Esophagus squamous epithelium (tissue), 5 donors: ENCODE results near the gene NAPSA. TPM values are rescaled to one million over a fixed set of nuclear protein-coding genes. Genes with fewer than 3 reads are reported as not detected.

ENCODE experiments used
- DNase-seq: peaks from one replicate; lab custom pipeline; 2025; lab: John Stamatoyannopoulos, UW
- H3K27ac ChIP-seq, 4 donors: fragments of 200-600 bp; sonication (generic); one replicate each; pipeline ENCODE4 v1.5.1; 2016 to 2019; ENCODE audit warnings: mild to moderate bottlenecking in 1 of 4
- H3K27me3 ChIP-seq, 4 donors: fragments of 200-600 bp; sonication (generic); 1 replicate in 3 of 4; 2 replicates in 1 of 4; pipeline versions ENCODE4 v1.5.1 to v1.6.0; 2017 to 2021; ENCODE audit warnings: antibody characterized with exemption in 1 of 4
- H3K36me3 ChIP-seq, 3 donors: fragments of 200-600 bp; sonication (generic); one replicate each; pipeline ENCODE4 v1.5.1; 2016 to 2019
- H3K4me1 ChIP-seq, 3 donors: fragments of 200-600 bp; sonication (generic); one replicate each; pipeline ENCODE4 v1.5.1; 2017 to 2019
- H3K4me3 ChIP-seq, 4 donors: fragments of 200-600 bp; sonication (generic); 1 replicate in 3 of 4; 2 replicates in 1 of 4; pipeline ENCODE4 v1.5.1; 2016 to 2019; ENCODE audit warnings: mild to moderate bottlenecking in 2 of 4, moderate library complexity in 1 of 4
- H3K9me3 ChIP-seq, 3 donors: fragments of 200-600 bp; sonication (generic); one replicate each; pipeline ENCODE4 v1.5.1; 2016 to 2019
- POLR2A ChIP-seq, 4 donors: fragments of 450-650 bp; IDR thresholded peaks; one replicate each; pipeline ENCODE4 v1.6.1; 2017; ENCODE audit warnings: antibody characterized with exemption in 4 of 4, mild to moderate bottlenecking in 4 of 4, moderate library complexity in 3 of 4
- whole genome bisulfite sequencing, 2 donors: methylation state at CpG; one replicate each; pipeline ENCODE4 v1.1.5; 2018; 5-methylcytosine and 5-hydroxymethylcytosine counted together
- intact Hi-C: fragments of 100-400 bp; cut with DNase I; formaldehyde crosslinking; loops from one replicate; pipeline ENCODE4 v1.15.0; 2022
- total RNA-seq, 4 donors: library from RNA; depleted of rRNA; stranded (reverse); fragments of >200 nt; gene quantifications; one replicate each; pipeline ENCODE4 v1.1.0, GENCODE V29; 2016
- TF ChIP-seq, protein P1 (sequence below), 6 experiments: fragments of 450-650 bp in 4 of 6; fragments of 200-600 bp in 2 of 6; sonication (generic) in 2 of 6; IDR thresholded peaks; one replicate each; pipeline ENCODE4 v1.5.1; 2016 to 2019; ENCODE audit warnings: antibody characterized with exemption in 6 of 6, mild to moderate bottlenecking in 4 of 6, moderate library complexity in 4 of 6
- donor health status: DM: yes; HTN: yes; CAD: no.

NAPSA gene
- total RNA-seq, 4 donors from 2014 or later, result 0.38 TPM; not detected in 3

DNA sequence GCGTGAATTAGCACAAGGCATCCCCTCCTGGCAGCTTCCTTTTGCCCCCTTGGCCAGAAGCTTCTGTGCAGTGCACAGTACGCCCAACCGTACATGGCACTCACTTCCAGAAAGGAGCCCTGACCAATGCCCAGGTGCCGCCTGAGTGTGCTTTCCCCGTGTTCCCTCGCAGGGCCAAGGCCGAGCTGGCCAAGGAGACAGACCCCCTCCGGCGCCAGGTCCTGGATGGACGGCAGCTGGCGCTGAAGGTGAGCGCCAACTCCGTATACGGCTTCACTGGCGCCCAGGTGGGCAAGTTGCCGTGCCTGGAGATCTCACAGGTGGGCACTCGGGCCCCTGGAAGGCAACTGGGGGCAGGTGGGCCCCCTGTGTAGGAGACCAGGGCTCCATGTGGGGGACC lies 43.9 kb upstream of the NAPSA start:
- TF ChIP-seq POLR2A (IDR thresholded peaks at IDR 0.05), result no peak
- TF ChIP-seq, protein P1, sequence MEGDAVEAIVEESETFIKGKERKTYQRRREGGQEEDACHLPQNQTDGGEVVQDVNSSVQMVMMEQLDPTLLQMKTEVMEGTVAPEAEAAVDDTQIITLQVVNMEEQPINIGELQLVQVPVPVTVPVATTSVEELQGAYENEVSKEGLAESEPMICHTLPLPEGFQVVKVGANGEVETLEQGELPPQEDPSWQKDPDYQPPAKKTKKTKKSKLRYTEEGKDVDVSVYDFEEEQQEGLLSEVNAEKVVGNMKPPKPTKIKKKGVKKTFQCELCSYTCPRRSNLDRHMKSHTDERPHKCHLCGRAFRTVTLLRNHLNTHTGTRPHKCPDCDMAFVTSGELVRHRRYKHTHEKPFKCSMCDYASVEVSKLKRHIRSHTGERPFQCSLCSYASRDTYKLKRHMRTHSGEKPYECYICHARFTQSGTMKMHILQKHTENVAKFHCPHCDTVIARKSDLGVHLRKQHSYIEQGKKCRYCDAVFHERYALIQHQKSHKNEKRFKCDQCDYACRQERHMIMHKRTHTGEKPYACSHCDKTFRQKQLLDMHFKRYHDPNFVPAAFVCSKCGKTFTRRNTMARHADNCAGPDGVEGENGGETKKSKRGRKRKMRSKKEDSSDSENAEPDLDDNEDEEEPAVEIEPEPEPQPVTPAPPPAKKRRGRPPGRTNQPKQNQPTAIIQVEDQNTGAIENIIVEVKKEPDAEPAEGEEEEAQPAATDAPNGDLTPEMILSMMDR (IDR thresholded peaks at IDR 0.05), result no peak
- 96% methylated on average over 5 of the region's 17 CpGs; no CpG with 5 or more reads in 1 of the 2 donors for WGBS, 2 donors
- no peaks in the 10 kb centered on the region for H3K4me1 ChIP-seq
- no peak overlapping the region for H3K4me3 ChIP-seq
- H3K27me3 ChIP-seq, result no peaks in the 10 kb centered on the region
- no peak overlapping the region for H3K27ac ChIP-seq
- no peak for DNase-seq
- intact Hi-C loops, result no loop called here
- no peaks in the 10 kb centered on the region for H3K9me3 ChIP-seq
- H3K36me3 ChIP-seq, result peaks cover 0 to 56% (median 8%) of the 10 kb centered on the region in 3 donors

DNA sequence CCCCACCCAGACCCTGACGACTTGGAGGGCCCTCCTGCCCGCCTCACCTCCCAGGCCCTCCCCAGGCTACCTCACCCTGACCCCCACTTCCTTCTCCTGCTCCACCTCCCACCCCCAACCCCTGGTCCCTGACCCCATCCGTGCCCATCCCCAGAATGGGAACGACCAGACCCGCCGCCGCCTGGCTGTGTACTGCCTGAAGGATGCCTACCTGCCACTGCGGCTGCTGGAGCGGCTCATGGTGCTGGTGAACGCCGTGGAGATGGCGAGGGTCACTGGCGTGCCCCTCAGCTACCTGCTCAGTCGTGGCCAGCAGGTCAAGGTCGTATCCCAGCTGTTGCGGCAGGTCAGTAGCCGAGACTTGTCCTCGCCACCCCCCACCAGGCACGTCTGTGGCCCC lies 41.4 kb upstream of the NAPSA start:
- no peaks in the 10 kb centered on the region for H3K9me3 ChIP-seq
- H3K4me3 ChIP-seq, result no peak overlapping the region
- no peak for DNase-seq
- TF ChIP-seq, protein P1 (IDR thresholded peaks at IDR 0.05), result no peak
- no peak for TF ChIP-seq POLR2A (IDR thresholded peaks at IDR 0.05)
- H3K36me3 ChIP-seq, result peaks cover 11 to 81% (median 14%) of the 10 kb centered on the region in 3 donors
- no peaks in the 10 kb centered on the region for H3K27me3 ChIP-seq
- H3K27ac ChIP-seq, result no peak overlapping the region
- intact Hi-C loops, result no loop called here
- H3K4me1 ChIP-seq, result no peaks in the 10 kb centered on the region
- WGBS, 2 donors, result 84 to 97% methylated on average over 5 to 7 of the region's 19 CpGs

DNA sequence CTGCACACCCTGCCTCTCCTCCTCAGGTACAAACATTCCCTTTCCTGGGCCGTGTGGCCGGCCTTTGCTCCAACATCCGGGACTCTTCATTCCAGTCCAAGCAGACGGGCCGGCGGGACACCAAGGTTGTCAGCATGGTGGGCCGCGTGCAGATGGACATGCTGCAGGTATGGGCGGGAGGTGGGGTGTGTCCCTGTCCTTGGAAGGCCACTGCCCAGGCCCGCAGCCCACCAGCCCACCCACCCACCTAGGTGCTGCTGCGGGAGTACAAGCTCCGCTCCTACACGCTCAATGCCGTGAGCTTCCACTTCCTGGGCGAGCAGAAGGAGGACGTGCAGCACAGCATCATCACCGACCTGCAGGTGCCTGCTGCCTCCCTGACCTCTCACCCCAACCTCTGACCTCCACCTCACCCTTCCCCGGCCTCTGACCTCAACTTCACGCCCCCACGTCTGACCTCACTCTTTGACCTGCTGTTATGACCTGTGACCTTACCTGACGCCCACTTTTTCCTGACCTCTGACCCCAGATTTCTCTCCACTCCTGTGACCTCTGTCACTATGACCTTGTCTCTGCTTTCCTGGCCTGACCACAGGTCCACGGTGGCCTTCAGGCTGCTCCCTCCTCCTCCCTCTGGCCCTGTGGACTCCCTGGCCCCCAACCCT lies 40.8 kb upstream of the NAPSA start:
- Histone ChIP-seq H3K36me3 (peaks cover 11 to 84% (median 18%) of the 10 kb centered on the region in 3 donors), H3K4me1 (no peaks in the 10 kb centered on the region), H3K27me3 (no peaks in the 10 kb centered on the region), H3K4me3 (no peak overlapping the region), H3K27ac (no peak overlapping the region), H3K9me3 (no peaks in the 10 kb centered on the region)
- TF ChIP-seq, protein P1 (IDR thresholded peaks at IDR 0.05), result no peak
- no peak for TF ChIP-seq POLR2A (IDR thresholded peaks at IDR 0.05)
- intact Hi-C loops, result no loop called here
- no peak for DNase-seq
- 87 to 95% methylated on average over 12 to 13 of the region's 22 CpGs for WGBS, 2 donors

DNA sequence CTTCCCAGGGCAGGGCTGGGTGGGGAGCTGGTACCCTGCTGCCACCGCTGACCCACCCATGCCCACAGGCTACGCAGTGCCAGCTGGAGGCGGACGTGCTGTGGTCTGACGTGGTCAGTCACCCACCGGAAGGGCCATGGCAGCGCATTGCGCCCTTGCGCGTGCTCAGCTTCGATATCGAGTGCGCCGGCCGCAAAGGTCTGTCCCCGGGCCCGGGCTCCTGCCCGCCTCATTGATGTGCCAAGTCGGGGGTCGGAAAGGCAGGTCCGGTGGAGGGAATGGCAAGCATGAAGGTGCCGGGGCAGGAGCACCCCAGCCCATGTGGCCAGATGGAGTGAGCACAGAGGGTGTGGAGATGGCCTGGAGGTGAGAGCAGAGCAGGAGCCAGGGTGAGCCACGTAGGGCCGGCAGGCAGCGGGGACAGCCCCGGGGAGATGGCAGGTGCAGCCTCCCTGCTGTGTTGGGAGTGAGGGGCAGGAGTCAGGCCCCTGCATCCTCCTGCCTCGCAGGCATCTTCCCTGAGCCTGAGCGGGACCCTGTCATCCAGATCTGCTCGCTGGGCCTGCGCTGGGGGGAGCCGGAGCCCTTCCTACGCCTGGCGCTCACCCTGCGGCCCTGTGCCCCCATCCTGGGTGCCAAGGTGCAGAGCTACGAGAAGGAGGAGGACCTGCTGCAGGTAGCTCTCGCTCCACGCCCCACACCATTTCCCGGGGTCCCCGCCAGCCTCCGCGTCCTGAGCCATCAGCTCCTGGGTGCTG lies 37.3 kb upstream of the NAPSA start:
- no peak overlapping the region for H3K4me3 ChIP-seq
- no peaks in the 10 kb centered on the region for H3K9me3 ChIP-seq
- no peak overlapping the region for H3K27ac ChIP-seq
- H3K27me3 ChIP-seq, result no peaks in the 10 kb centered on the region
- WGBS, 2 donors, result 95 to 100% methylated on average over 5 to 32 of the region's 41 CpGs
- no peaks in the 10 kb centered on the region for H3K4me1 ChIP-seq
- DNase-seq, result no peak
- intact Hi-C loops, result no loop called here
- peaks cover 9 to 65% (median 18%) of the 10 kb centered on the region in 3 donors for H3K36me3 ChIP-seq
- TF ChIP-seq, protein P1 (IDR thresholded peaks at IDR 0.05), result no peak
- no peak for TF ChIP-seq POLR2A (IDR thresholded peaks at IDR 0.05)
